NCI-H2107 treated with DMSO at 0.1 percent for 48 hours (cell line): ENCODE measurements around the gene ST8SIA1.

ENCODE experiments used
- DNase-seq: peaks from one replicate; lab custom pipeline; 2025; ENCODE audit not compliant: unreplicated experiment; lab: John Stamatoyannopoulos, UW

The ST8SIA1 gene

DNA sequence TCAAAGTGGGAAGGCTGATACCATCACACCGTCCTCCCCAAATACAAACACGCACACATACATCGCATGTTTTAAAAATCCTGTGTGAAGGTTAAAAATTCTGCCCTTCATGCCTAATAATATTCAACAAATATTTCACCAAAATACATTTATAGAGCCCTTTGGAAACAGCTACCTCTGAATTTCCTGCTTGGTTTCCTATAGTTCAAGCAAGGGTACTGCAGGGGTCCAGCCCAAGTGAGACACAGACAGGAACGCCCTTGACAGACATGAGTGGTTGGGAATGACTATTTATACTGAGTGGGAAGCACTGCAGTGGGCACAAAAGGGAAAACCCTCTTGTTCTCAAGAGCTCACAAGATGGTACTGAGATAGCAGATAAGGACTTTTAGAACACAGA, 51.0 kb downstream of the ST8SIA1 start:
- no peak for DNase-seq

DNA sequence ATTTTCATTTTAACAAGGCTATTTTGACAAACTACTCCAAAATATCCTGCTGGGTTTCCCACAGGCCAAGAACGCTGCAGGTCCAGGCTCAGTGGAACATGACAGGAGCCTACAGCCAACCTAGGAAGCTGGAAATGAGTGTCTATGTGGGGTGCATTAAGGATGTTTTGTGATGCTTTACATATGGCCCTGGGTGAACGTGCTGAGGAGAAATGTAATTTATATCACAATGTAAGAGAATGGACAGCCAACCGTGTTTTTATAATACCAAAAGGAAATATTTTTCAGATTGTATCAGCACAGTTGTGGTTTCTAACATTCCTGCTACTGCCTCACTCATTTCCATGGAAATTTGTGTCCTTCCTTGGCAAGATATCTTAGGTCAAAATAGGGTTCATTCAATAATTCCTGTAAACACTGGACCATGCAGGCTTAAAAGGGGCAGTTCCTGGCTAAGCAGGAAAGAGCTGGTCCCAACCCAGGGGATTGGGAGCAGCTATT, 51.5 kb downstream of the ST8SIA1 start:
- no peak for DNase-seq

DNA sequence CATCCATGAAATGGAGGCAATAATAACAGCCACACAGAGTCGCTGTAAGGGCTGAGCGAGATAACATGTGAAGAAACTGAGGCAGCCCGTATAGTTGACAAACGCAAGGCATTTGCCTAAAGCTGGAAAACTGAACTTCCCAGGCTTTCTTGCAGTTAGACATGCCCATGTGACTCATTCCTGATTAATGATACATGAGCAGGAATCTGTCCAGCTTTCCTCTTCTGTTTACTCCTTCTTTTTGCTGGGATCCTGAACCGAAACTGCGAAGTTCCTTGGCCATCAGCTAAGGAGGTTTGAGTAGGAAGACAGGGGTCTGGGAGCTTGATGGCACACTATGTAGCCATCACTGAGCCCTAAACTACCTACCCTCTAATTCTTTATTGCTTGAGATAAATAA, 52.2 kb downstream of the ST8SIA1 start:
- DNase-seq: no peak

DNA sequence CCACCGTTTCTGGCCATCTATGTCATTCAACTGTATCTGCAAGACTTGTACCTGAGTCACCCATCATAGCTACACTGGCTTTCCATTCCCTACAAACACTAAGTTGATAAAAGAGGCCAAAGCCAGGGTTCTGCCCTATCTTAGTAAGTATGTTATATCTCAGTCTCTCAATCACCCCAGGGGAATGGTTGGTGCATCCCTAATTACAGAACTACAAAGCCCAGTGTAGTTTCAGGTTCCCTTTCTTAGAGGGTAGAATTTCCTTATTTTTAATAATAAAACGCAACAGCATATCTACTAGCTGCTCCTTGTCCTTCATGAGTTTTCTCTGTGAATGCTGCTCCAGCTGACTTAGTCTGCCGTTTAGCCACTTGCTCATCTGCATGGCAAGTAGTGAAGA, 57.6 kb downstream of the ST8SIA1 start:
- no peak for DNase-seq

DNA sequence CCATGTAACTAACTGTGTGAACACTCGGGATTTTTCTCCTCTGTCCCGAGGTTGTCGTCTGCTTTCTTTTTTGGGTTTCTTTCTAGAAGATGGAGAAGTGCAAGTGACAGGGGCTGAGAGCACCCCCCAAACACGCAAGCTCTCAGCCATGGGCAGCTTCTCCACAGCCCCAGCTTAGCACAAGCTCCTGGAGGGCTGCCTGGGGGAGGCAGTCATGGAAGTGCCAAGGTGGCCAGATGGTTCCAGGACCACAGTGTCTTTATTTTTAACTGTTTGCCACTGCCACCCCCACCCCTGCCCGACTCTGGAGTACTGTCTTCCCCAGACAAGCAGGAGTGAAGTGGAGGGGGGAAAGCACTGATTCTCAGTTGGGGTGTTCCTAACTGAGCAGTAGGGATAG, 58.2 kb downstream of the ST8SIA1 start:
- DNase-seq: no peak

DNA sequence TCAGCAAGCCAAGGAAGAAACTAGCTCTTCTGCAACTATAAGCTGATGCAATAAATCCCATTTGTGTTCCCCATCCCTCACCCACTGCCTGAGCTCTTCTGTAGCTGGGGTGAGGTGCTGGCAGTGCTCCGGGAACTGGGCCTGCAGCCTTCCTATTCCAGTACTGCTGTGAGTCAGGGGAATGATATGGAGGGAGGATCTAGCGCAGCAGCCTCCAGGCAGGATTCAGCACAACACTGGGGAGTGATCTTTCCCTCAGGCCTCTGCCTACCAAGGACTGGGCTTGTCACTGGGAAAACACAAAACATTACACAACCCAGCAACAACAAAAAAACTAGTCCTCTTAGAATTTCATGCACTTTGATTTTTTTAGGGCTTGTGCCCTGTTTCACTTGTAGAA, 58.7 kb downstream of the ST8SIA1 start:
- DNase-seq: no peak

DNA sequence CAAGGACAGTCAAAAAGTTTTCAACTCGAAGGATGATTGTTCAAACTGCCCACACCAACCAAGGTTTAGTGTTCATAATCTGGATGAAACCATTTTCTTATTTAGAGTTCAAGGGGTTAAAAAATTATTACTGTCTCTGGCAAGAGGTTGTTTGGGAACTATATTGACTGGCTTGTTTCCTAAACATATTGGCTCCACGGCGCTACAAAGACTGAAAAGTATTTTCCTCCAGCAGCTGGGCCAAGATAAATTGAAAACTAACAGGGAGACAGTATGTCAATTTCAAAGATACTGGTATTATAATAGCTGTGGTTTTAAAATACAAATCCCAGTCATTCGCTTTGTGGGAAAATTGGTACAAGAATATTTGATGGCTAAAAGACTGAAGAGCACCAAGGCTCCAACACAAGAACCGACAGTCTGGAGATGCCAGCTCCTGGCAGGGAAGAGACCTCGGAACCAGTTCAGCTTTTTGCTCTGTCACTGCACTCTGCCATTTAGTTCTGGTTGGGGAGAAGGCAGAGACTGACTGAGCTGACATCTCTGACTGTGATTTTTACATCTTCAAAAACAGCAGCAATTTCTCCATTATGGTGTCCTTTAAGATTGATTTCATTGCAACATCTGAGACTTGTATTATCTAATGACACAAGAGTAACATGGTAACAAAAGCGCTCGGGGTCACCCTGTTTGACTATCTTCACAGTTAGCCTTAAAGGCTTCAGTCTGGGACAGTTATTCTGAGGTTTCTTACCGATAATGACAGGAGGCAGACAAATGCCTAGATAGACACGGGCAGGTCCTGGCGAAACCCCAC, 62.0 kb downstream of the ST8SIA1 start:
- no peak for DNase-seq

DNA sequence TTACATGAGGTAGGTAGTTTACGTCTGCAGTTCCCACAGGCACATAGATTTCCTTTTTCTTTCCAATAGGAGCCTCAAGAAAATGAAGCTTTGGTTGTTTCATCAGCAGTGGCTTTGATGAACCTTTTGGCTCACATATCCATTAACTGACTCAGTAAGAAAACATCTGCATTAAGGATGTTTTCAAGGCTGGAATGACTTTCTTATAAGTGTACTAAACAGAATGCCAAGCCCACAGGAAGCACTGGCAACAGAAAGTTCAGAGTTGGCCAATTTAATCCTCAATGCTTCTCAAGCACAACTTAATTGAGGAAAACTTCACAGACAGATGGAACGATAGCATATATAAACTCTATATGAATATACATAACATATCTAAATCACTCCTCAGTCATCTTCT, 63.5 kb downstream of the ST8SIA1 start:
- no peak for DNase-seq

DNA sequence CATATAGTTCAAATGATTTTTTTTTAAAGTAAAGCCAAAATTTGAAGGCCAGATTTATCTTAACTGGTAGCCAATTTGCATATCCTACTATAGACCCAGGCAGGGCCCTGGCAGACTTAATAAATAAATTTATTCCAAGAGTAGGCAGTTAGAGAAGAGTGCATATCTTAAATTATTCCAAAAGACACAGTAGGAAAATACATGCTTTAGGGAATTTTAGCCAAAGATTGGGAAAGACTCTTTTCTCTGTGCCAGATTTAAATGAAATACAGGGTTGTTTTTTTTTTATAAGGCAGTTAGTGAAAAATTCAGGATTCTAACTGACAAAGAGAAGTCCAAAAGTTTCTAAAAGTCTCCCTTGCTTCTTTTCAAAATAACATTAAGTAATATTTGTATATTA, 65.5 kb downstream of the ST8SIA1 start:
- DNase-seq: no peak

DNA sequence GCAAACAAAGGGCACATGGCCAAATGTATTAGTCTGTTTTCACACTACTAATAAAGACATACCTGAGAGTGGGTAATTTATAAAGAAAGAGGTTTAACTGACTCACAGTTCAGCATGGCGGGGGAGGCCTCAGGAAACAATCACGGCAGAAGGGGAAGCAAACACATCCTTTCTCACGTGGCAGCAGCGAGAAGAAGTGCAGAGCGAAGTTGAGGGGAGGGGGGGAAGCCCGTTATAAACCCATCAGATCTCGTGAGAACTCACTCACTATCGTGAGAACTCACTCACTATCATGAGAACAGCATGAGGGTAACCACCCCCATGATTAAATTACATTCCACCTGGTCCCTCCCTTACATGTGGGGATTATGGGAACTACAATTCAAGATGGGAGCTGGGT, 66.1 kb downstream of the ST8SIA1 start:
- no peak for DNase-seq

DNA sequence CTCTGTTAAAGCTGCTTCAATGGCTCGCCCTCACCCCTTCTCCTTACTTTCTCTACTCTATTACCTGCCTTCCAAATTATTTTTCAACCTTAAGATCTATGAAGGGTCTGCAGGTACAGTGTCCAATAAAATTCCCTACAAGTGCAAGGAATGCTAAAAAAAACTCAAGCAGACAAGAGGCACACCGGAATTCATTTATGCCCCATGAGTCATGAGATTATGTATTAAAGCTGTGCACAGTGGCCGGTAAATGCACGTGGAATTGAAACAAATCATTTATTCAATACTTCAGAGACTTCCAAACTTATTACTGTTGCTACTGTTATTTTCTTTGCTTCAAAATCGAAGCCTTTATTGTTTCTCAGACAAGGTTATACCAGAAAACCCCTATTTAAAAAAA, 68.4 kb downstream of the ST8SIA1 start:
- no peak for DNase-seq

DNA sequence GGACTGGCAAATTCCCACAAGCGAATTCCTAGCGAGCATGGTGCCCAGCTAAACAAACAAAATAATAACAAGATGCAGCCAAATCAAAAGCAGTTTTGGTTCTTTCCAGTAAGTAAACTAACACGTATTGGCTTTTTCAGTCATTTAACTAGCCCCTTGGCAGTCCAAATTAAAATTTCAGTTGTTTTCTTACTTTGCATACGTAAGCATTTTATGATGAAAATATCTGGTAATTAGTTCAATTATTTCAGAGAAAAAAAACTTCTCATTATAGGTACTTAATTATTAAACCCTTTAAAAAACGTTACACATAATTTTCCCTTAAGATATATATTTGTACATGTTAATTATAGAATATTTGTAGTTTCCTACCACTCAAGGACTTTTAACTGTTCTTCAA, 70.1 kb downstream of the ST8SIA1 start:
- DNase-seq: no peak

DNA sequence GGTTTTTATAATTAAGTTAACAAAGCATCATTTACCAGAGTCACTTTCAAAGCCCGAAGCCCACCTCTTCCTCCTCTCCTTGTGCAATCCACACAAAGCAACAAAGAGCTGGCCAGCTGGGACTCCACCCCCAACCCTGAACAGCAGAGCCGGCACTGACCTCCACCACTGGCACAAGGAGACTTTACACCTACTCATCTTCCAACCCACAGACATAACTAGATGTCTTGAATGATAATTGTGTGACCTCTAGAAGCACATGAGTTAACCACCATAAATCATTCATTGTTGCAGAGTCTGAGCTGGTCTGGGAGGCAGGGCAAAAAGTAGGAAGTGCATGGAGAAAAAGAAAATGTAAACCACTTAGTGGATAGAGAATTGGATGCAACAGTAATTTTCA, 72.2 kb downstream of the ST8SIA1 start:
- no peak for DNase-seq

DNA sequence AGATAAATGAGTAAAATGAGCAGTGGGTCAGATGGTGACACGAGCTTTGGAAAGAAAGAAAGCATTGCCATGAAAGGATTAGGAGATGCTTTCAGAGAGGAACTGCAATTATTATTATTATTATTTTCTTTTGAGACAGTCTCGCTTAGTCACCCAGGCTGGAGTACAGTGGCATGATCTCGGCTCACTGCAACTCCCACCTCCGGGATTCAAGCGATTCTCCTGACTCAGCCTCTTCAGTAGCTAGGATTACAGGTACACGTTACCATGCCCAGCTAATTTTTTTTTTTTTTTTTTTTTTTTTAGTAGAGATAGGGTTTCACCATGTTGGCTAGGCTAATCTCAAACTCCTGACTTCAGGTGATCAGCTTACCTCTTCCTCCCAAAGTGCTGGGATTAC, 77.4 kb downstream of the ST8SIA1 start:
- DNase-seq: no peak

DNA sequence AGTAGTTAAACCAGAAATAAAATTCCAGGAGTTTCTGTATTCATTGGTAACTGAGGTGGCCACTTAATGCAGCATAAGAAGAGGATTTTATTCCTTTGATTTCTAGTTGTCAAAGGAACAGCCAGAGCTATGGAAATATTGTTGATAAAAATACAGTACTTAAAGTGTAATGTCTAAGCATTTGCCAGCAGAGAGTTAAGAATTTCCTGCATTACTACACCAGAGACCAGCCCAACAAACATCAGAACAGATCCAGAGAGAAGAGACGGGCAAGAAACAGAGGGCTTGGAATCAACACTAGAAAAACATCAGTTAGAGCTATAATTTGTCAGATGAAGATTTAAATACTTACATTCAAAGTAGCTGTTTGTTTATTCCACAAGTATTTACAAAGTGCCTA, 77.9 kb downstream of the ST8SIA1 start:
- no peak for DNase-seq

DNA sequence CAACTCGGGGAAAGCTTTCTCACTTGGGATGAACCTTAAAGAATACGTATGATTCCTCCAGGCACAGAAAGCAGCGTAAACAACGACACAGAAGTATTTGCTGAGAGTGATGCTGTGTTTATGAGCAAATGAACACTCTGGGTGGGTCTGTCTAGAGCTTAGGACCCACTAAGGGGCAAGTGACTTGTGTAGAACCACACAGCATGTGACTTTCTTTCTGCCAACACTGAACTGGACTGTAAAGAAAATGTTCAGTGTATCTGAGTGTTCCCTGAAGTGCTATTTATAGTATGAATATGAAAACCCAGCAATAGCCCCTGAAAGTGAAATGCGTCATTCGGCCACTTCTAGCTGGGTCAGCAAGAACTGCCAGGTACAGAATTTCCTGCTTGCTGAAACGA, 78.5 kb downstream of the ST8SIA1 start:
- no peak for DNase-seq

DNA sequence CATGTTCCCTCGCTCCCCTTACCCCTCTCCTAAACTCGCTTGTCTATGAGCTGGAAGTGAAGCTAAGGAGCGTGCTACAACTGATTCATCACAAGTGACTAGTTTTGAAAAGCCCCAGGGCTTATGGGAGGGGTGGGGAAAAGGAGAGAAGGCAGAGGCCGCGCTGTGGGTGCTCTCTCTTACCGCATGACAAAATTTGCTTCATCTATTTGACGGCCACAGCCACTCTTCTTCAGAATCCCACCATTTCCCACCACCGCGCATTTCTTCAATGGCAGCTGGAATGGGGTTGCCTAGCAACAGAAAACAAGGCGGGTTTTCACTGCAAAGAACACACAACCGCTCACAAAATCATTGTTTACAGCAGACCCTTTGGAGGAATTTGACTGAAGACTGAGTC, 79.4 kb downstream of the ST8SIA1 start:
- no peak for DNase-seq

DNA sequence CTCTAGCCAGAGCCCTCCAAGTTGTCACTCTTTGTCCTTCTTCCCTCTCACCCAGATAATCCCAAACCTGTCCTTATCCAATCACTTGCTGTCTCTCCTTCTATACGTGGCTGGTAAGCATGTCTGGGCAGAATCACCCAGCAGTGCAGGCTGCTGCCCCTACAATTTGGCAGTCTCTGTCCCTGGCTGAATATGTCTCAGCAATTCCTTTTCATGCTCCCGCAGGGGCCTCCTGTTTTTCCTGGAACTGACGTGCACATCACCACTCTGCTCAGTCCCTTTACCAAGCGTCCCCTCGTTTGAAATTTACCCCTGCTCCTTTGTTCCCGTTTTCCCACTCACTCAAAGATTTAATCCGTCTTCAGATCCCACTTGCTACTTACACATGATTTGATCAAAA, 80.0 kb downstream of the ST8SIA1 start:
- no peak for DNase-seq

DNA sequence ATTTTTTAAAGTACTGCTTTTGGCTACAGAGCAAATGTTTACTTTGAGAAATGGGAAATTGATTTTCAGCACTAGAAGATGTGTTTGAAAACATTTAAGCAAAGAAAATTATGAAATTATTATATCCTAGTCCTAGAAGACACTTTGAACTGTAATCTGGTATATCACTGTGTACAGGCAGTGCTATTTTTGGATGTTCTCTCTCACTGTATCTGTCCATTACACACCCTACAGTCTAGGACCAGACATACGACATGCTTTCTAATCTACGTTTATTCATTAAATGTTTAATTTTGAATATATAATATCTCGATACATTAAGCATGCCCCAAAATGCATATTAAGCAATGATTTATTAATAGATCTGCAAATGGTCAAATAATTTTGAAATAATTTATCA, 82.5 kb downstream of the ST8SIA1 start:
- DNase-seq: no peak

DNA sequence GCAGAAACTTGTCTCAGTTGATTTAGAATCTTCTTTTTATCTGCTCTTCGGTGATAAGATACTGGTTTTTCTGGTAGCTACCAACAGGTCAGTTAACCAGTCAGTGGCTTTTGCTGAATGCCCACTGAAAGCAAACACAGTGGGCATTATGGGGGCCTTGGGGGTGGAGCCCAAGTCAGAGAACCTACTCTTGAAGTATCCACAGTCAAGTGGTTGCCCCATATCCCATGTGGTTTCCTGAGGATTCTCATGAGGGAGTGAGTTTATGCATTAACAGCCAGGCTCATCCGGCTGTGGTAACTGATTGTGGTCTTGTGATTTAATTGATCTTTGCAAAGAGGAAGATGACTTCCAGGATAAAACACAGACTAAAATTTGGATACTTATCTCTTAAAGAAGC, 83.7 kb downstream of the ST8SIA1 start:
- DNase-seq: no peak

DNA sequence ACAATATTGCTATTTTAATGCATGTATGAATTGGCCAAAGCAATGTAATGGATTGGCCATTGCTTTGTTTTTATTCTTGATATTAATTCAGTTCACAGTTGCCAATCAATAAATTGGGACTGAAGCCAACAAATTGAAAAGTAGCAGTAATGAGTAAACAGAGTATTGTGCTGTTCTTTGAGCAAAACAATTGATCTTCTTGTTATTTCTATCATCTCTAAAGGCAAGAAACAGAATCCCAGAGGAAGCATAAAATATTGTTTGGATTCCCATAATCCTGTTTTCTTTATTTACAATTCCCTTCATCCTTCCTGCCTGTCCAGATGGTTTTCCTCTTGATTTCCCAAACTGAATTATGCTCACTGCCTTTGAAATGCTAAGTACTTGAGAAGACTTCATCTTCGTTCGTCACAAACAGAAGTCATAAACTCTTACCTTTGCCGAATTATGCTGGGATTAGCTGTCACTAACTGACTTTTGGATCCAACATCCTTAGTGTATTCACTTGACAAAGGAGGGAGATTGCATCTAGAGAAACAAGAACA, 85.9 kb downstream of the ST8SIA1 start:
- no peak for DNase-seq

DNA sequence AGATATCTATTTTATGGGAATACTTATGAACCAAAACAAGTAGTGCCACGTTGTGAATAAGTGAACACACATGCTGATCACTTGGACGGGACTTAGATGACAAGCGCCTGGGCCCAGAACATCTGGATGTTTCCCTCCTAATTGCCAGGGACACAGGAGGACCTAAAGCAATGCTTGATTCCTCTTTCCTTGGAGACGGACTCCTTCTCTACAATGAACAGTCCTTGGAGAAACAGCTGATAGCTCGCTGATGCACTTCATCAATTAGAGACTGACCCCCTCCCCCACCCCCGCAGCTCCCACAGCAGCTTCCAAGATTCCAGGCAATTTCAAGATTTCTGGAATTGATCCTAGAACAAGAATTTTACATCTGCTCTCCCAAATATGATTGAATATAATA, 86.4 kb downstream of the ST8SIA1 start:
- no peak for DNase-seq
